Activated naive CD8-positive, alpha-beta T cell treated with anti-CD3 and anti-CD28 coated beads, Interleukin-2, amount 50 U/mL, for 16 hours (primary cell): Measurements from ENCODE around the gene TREX2.

ENCODE experiments used
- DNase-seq: peaks from one replicate; pipeline ENCODE4 v3.0.0-alpha.2; 2020; ENCODE audit warnings: low read depth, low spot score

TREX2 gene, protein sequence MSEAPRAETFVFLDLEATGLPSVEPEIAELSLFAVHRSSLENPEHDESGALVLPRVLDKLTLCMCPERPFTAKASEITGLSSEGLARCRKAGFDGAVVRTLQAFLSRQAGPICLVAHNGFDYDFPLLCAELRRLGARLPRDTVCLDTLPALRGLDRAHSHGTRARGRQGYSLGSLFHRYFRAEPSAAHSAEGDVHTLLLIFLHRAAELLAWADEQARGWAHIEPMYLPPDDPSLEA

GRCh38 chrX:153445856-153446635 lies at the start of gene TREX2:
TREX2 (minus strand) TSS chrX:153446056; CDS start chrX:153445430, 626 bp downstream.
- no peak for DNase-seq

GRCh38 chrX:153495362-153495751 lies 49.5 kb upstream of the TREX2 start:
- DNase-seq = no peak

- no peak for DNase-seq
Observed at GRCh38 chrX:153494541-153495361, 48.9 kb upstream of the TREX2 start, which contains the start of gene BGN. BGN (plus strand) TSS chrX:153494980; CDS start chrX:153504632, 9,652 bp downstream.

DNA sequence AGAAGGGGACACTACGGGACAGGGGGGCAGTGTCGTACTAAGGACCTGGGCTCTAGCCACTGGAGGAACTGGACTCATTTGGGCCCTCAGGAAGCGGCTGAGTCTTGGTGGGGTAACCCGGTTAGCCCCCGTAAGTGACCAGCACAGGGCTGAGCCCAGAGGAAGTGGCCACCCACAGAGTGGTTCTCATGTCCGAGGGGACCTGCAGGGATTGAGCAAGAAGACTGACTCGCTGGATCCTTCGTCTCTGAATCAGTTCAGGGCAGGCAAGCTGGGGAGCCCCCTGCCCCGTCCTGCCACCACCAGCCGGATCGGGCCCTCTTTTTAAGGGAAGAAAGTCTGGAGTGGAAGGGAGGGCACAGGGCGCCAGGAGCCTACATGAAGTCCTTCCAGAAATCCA lies 48.2 kb upstream of the TREX2 start:
- DNase-seq = no peak

DNA sequence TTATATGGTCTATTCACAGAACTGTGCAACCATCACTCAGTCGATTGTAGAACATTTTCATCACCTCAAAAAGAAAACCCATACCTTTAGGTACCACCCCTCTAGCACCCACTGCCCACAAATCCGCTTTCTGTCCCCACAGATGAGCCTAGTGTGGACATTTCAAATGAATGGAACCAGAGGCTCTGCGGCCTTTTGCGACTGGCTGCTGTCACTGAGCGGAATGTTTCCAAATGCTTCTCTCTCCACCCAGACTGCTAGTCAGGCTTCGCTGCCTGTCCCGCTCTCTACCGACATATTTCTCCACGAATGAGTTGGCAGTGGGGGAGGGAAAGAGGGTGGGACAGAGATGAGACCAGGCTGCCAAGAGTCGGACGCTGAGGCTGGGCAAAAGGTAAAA lies 47.2 kb upstream of the TREX2 start:
- DNase-seq = no peak

DNA sequence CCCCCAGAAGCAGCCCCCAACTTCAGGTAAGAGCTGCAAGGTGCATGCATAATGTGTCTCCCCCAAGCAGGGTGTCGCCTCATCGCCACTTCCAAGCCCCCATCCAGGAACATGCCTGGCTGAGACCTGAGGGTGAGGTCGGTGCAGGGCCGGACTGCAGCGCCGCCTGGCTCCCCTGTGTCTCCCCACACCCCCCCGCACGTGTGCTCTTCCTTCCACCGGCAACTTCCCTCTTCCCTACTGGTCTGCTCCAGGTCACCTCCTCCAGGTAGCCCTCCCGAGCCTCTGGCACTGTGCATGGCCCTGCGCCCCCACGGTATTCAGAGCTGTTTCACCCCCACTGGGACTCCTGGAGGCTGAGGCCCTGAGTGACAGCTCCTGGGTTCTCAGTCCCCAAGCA lies 46.7 kb upstream of the TREX2 start:
- DNase-seq = no peak

- no peak for DNase-seq
Observed at GRCh38 chrX:153491918-153492317, 46.1 kb upstream of the TREX2 start.

GRCh38 chrX:153491351-153491914 lies 45.6 kb upstream of the TREX2 start:
- no peak for DNase-seq

GRCh38 chrX:153490217-153490930 lies 44.5 kb upstream of the TREX2 start:
- no peak for DNase-seq

DNA sequence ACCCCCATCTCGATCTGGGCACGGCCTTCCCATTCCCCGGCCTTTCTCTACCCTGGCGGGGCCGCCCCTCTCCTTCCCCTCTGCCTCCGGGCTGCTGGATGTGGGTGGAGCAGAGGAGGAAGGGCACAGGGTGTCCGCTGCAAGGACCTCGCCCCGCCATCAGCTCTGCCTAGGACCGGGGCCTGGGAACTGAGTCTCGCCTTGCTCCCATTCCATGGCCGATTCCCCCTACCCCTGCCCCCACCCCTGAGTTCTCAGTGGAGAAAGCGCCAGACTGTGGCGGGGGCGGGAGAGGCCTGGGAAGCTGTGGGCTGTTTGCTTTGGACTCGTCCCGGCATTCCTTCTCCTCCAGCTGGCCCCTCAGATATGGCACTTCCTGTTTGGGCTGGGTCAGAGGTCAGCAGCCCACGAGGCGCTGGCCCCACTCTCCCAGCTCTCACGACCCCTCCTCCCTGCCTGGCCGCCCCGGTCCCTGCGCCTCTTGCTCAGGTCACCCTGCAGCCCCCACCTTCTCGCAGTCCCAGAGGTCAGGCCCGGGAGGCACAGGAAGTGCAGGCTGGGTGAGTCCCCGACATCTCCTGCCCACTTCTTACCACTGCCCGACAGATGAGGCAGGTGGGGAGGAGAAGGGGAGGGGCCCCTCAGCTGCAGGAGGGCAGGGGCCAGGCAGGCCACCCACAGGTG lies 42.5 kb upstream of the TREX2 start:
- DNase-seq = no peak

DNA sequence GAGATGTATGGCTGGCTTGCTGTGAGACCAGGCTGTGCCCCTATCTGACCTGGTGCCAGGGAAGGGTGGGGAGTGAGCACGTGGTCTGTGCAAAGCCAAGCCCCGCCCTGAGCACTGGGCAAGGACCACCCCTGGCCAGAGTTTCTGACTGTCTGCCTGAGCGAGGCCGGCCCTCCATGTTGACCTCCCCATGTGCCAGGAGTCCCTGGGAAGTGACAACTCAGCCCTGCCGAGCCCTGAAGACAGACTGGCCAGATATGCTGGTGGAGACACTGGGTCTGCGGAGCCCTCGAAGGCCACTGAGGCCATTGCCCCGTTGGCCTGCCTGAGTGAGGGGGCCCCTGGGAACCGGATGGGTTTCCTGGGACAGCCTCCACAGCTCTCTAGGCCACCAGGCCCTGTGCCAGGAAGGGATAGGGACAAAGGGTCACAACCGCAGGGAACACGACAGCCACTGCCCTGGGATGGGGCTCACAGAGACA lies 41.8 kb upstream of the TREX2 start:
- no peak for DNase-seq

GRCh38 chrX:153486171-153486570 lies 40.3 kb upstream of the TREX2 start:
- DNase-seq = no peak

DNA sequence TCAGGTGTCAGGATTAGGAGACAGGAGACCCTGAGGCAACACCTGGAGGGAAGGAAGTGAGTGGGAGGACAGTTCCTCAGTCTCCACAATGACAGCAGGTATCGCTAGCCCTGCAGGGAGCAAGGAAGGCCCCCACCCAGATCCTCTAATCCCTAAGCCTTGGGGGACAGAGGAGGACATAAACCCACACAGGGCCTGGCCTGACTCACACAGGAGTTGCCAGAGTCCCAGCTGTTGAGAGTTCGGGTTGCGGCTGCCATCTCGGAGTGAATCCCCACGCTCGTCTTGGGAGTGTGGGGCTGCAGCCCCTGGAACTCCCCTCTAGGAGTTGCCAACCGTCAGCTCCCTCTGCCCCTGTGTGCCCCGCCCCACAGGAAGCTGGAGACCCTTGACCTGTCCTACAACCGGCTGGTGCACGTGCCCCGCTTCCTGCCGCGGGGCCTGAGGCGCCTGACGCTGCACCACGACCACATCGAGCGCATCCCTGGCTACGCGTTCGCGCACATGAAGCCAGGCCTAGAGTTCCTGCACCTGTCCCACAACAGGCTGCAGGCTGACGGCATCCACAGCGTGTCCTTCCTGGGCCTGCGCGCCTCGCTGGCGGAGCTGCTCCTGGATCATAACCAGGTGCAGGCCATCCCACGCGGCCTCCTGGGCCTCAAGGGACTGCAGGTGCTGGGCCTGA lies 39.7 kb upstream of the TREX2 start:
- no peak for DNase-seq

GRCh38 chrX:153482376-153483015 lies 36.6 kb upstream of the TREX2 start:
- DNase-seq = no peak

GRCh38 chrX:153481043-153481442 lies 35.2 kb upstream of the TREX2 start:
- no peak for DNase-seq

DNA sequence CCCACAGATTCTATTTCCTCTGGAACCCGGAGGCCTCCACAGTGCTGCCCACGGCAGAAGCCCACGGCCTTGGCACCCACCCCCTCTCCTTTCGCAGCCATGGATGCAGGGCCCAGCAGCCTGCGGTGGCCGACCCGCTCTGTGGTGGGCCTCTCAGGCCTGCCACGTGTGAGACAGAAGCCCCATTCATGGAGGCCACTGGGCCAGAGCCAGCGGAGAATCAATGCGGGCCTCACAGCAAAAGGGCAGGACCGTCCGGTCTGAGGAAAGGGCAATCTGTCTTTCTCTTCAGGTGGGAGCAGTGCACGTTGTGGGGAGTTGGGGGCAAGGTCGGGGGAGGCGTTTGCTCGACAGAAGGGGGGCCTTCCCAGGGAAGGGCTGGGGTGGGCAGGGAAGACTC lies 32.9 kb upstream of the TREX2 start:
- no peak for DNase-seq

- no peak for DNase-seq
Observed at GRCh38 chrX:153477901-153478300, 32.0 kb upstream of the TREX2 start.

GRCh38 chrX:153477364-153477857 lies 31.6 kb upstream of the TREX2 start:
- no peak for DNase-seq

DNA sequence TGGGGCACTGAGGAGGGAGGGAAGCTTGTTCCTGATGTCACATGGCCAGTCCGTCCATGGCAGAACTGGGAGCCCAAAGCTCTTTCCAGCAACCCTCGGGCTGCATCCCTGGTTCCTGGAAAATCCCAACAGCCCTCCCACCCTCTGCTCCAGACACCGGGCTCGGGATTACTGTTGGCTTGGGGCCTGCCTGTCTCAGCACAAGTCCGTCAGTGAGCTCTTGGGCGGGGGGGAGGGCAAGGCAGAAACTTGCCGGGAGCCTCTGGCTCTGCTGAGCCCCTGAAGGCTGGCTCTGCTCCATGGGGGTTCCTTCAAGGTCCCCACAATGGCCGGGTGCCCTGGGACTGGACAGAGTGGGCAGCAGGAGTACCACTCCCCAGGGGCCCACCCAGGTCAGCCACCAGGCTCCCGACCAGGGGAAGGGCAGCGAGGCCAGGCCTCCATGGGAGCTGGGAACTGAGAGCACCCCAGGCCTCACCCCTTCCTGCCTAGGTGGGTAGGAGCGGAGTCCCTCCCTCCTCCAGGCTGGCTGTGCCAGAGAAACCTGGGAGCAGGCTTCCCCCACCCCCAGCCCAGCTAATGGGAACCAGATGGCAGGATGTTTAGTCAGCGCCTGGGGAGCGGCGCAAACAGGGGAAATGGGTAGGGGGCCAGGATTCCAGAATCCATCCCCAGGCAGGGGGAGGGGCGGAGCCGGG lies 31.0 kb upstream of the TREX2 start:
- no peak for DNase-seq
